Activated naive CD8-positive, alpha-beta T cell treated with anti-CD3 and anti-CD28 coated beads, Interleukin-2, amount 10 ng/mL, durations not matched to agents 7 days and 5 days (primary cell): Measurements from ENCODE around the gene KMT2A. TPM values are rescaled to one million over a fixed set of nuclear protein-coding genes. Genes with fewer than 3 reads are reported as not detected.
"Not testable (repeated sequence)": the region's sequence is repeated elsewhere in the genome, so short reads cannot be mapped to it uniquely, and the experiment has no call there.

ENCODE experiments used
- ATAC-seq: fragments of 150-1000 bp; cut with Tn5 transposase; one replicate; pipeline ENCODE4 v1.10.0; 2021; ENCODE audit warnings: low read depth, moderate library complexity
- POLR2A ChIA-PET: fragments of 350-600 bp; sonication (Branson Sonifier 250); formaldehyde crosslinking; loops from one replicate; lab custom pipeline; 2021; ENCODE audit warnings: antibody characterized with exemption; lab: Charles Lee
- DNase-seq: peaks from one replicate; pipeline ENCODE4 v3.0.0; 2021
- H3K27ac Mint-ChIP-seq: one replicate; pipeline ENCODE4 v1.8.0; 2022; ENCODE audit warnings: mild to moderate bottlenecking, mixed read lengths
- H3K27me3 Mint-ChIP-seq: one replicate; pipeline ENCODE4 v1.8.0; 2022; ENCODE audit warnings: mild to moderate bottlenecking, moderate library complexity, mixed read lengths
- H3K36me3 Mint-ChIP-seq: one replicate; pipeline ENCODE4 v1.8.0; 2021; ENCODE audit warnings: mild to moderate bottlenecking, mixed read lengths
- H3K4me1 Mint-ChIP-seq: one replicate; pipeline ENCODE4 v1.8.0; 2021; ENCODE audit warnings: mixed read lengths
- H3K4me3 Mint-ChIP-seq: one replicate; pipeline ENCODE4 v1.8.0; 2022; ENCODE audit warnings: mild to moderate bottlenecking, moderate library complexity, mixed read lengths
- H3K9me3 Mint-ChIP-seq: one replicate; pipeline ENCODE4 v1.8.0; 2021; ENCODE audit warnings: mixed read lengths
- total RNA-seq, 2 experiments: library from RNA; stranded (reverse); gene quantifications; one replicate each; pipeline ENCODE4 v1.2.3, GENCODE V29; 2021

The KMT2A gene
- total RNA-seq, 2 experiments from 2014 or later: 117 to 126 TPM

DNA sequence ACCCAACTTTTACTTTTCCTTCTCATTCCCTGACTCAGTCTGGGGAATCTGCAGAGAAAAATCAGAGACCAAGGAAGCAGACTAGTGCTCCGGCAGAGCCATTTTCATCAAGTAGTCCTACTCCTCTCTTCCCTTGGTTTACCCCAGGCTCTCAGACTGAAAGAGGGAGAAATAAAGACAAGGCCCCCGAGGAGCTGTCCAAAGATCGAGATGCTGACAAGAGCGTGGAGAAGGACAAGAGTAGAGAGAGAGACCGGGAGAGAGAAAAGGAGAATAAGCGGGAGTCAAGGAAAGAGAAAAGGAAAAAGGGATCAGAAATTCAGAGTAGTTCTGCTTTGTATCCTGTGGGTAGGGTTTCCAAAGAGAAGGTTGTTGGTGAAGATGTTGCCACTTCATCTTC, 37.2 kb downstream of the KMT2A start:
- DNase-seq: no peak
- Mint-ChIP-seq H3K27ac (peak overlapping the region; percentile 20), H3K4me1 (peaks cover 6% of the 10 kb centered on the region), H3K9me3 (no peaks in the 10 kb centered on the region), H3K36me3 (peaks cover 47% of the 10 kb centered on the region), H3K27me3 (no peaks in the 10 kb centered on the region), H3K4me3 (no peak overlapping the region)
- POLR2A ChIA-PET: no interaction called here
- ATAC-seq: no peak

DNA sequence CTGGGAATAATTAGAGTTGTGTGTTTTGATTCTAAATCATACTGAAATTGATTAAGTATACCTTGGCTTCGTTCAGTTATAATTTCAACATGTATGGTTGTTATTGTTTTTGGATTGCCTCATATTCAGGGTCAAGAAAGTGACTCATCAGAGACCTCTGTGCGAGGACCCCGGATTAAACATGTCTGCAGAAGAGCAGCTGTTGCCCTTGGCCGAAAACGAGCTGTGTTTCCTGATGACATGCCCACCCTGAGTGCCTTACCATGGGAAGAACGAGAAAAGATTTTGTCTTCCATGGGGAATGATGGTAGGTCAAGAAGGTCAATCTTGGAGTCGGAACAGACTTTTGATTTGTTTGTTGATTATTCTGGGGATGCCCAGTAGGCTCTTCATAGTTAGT, 40.4 kb downstream of the KMT2A start:
- H3K4me3 Mint-ChIP-seq: no peak overlapping the region

DNA sequence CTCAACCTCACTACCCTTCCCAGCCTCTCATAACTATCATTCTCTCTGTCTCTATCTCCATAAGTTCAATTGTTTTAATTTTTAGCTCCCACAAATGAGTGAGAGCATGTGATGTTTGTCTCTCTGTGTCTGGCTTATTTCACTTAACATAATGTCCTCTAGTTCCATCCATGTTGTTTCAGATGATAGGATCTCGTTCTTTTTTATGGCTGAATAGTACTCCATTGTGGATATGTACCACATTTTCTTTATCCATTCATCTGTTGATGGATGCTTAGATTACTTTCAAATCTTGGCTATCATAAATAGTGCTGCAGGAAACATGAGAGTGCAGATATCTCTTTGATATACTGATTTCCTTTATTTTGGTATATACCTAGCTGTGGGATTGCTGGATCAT, 44.9 kb downstream of the KMT2A start:
- H3K4me1 Mint-ChIP-seq, H3K27ac Mint-ChIP-seq, H3K27me3 Mint-ChIP-seq, POLR2A ChIA-PET, DNase-seq, ATAC-seq, H3K9me3 Mint-ChIP-seq, H3K4me3 Mint-ChIP-seq: not testable (repeated sequence)
- H3K36me3 Mint-ChIP-seq: peaks cover 49% of the 10 kb centered on the region

More for the DNA sequence above, 40.4 kb downstream of the KMT2A start:
- Mint-ChIP-seq H3K4me1 (peaks cover 2% of the 10 kb centered on the region), H3K36me3 (peaks cover 58% of the 10 kb centered on the region), H3K9me3 (no peaks in the 10 kb centered on the region), H3K27me3 (no peaks in the 10 kb centered on the region), H3K27ac (peak overlapping the region; percentile 44)
- ATAC-seq (no peak), DNase-seq (no peak)
- POLR2A ChIA-PET: no interaction called here

DNA sequence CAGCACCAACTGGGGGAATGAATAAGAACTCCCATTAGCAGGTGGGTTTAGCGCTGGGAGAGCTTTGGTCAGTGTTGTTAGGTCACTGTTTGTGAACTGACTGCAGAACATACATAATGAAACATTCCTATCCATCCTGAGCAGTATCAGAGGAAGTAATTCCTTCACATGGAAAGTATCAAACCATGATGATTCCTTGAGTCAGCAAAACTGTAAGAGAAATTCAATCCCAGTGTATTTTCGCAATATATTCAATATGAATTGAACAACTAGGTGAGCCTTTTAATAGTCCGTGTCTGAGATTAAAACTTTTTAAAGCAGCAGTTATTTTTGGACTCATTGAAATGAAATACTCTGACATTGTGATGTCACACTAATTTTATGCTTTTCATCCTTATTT, 48.1 kb downstream of the KMT2A start:
- DNase-seq: no peak
- ATAC-seq: no peak
- peaks cover 5% of the 10 kb centered on the region for H3K4me1 Mint-ChIP-seq
- H3K9me3 Mint-ChIP-seq: no peaks in the 10 kb centered on the region
- no peak overlapping the region for H3K4me3 Mint-ChIP-seq
- POLR2A ChIA-PET: no interaction called here
- H3K27ac Mint-ChIP-seq: no peak overlapping the region
- H3K27me3 Mint-ChIP-seq: no peaks in the 10 kb centered on the region
- H3K36me3 Mint-ChIP-seq: peaks cover 32% of the 10 kb centered on the region

DNA sequence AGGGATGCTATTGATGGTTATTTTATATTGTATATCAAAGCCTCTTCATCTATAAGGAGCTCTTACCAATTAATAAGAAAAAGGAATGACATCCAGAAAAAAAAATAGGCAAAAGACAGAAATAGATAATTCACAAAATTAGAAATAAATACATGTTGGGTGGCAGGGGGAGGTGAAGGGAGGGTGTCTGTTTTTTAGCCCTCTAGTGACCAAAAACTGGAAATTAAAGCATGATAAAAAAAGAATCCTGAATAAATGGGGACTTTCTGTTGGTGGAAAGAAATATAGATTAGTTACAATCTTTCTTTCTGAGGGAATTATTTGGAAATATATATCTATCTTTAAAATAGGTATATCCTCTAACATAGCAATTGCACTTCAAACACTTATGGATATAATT, 49.0 kb downstream of the KMT2A start:
- POLR2A ChIA-PET: no interaction called here
- DNase-seq: no peak
- ATAC-seq: no peak
- Mint-ChIP-seq H3K4me1 (peaks cover 5% of the 10 kb centered on the region), H3K9me3 (no peaks in the 10 kb centered on the region), H3K4me3 (no peak overlapping the region), H3K27ac (no peak overlapping the region), H3K27me3 (no peaks in the 10 kb centered on the region), H3K36me3 (peaks cover 25% of the 10 kb centered on the region)

DNA sequence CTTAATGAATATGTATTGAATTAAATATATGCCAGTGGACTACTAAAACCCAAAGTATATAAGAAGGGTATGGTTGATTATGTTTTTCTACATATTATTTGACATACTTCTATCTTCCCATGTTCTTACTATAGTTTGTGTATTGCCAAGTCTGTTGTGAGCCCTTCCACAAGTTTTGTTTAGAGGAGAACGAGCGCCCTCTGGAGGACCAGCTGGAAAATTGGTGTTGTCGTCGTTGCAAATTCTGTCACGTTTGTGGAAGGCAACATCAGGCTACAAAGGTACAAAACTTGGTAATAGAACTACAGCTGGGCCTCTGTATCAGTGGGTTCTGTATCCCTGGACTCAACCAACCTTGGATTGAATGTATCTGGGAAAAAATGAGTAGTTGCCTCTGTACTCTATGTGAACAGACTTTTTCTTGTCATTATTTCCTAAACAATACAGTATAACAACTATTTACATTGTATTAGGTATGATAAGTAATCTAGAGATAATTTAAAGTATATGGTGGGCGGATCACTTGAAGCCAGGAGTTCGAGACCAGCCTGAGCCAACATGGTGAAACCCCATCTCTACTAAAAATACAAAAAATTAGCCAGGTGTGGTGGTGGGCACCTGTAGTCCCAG, 52.3 kb downstream of the KMT2A start:
- DNase-seq: peak; percentile 74
- POLR2A ChIA-PET: interaction anchor here (0.7 kb wide), 2 partner anchors 85 to 342 kb away, joined by 3 read pairs; no protein-coding TSS in a partner anchor
- peak; percentile 72 for ATAC-seq
- H3K4me1 Mint-ChIP-seq: peaks cover 3% of the 10 kb centered on the region
- H3K36me3 Mint-ChIP-seq: peaks cover 21% of the 10 kb centered on the region
- no peaks in the 10 kb centered on the region for H3K9me3 Mint-ChIP-seq
- H3K27ac Mint-ChIP-seq: peak overlapping the region; percentile 0
- no peak overlapping the region for H3K4me3 Mint-ChIP-seq
- H3K27me3 Mint-ChIP-seq: no peaks in the 10 kb centered on the region

DNA sequence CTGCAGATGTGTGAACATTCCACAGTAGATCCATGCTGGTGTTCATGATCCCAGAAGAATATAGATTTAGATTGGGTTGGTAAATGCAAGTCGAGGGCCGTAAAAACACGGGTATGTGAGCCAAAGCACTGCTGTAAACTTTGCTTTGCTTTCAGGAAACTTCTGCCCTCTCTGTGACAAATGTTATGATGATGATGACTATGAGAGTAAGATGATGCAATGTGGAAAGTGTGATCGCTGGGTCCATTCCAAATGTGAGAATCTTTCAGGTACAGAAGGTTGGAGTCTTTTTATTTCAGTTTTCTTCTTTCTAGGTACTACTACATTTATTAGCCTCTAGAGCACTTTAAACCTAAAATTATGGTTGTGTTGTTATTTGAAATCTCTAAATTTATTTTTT, 54.7 kb downstream of the KMT2A start:
- H3K4me3 Mint-ChIP-seq: no peak overlapping the region
- DNase-seq: no peak
- peaks cover 3% of the 10 kb centered on the region for H3K4me1 Mint-ChIP-seq
- no peak overlapping the region for H3K27ac Mint-ChIP-seq
- POLR2A ChIA-PET: no interaction called here
- H3K27me3 Mint-ChIP-seq: no peaks in the 10 kb centered on the region
- H3K9me3 Mint-ChIP-seq: no peaks in the 10 kb centered on the region
- ATAC-seq: no peak
- peaks cover 24% of the 10 kb centered on the region for H3K36me3 Mint-ChIP-seq

DNA sequence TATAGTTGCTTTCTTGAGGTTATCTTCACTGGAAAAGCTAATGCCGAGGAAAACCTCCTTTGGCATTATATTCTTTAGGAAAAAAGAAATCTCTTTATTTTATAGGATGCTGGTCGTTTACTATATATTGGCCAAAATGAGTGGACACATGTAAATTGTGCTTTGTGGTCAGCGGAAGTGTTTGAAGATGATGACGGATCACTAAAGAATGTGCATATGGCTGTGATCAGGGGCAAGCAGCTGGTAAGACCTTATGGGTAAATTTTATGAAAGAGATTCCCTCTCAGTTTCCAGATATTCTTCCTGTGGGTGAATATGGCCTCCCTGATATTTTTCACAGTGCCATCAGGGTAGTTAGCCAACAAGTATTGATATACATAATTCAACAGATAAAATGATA, 61.5 kb downstream of the KMT2A start:
- H3K4me3 Mint-ChIP-seq: no peak overlapping the region
- no peak overlapping the region for H3K27ac Mint-ChIP-seq
- no peaks in the 10 kb centered on the region for H3K4me1 Mint-ChIP-seq
- no peaks in the 10 kb centered on the region for H3K9me3 Mint-ChIP-seq
- DNase-seq: no peak
- ATAC-seq: no peak
- no peaks in the 10 kb centered on the region for H3K27me3 Mint-ChIP-seq
- POLR2A ChIA-PET: no interaction called here
- H3K36me3 Mint-ChIP-seq: peaks cover 34% of the 10 kb centered on the region

DNA sequence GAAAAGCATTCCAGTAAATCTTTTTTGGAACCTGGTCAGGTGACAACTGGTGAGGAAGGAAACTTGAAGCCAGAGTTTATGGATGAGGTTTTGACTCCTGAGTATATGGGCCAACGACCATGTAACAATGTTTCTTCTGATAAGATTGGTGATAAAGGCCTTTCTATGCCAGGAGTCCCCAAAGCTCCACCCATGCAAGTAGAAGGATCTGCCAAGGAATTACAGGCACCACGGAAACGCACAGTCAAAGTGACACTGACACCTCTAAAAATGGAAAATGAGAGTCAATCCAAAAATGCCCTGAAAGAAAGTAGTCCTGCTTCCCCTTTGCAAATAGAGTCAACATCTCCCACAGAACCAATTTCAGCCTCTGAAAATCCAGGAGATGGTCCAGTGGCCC, 66.9 kb downstream of the KMT2A start:
- no peaks in the 10 kb centered on the region for H3K4me1 Mint-ChIP-seq
- POLR2A ChIA-PET: no interaction called here
- no peaks in the 10 kb centered on the region for H3K27me3 Mint-ChIP-seq
- DNase-seq: no peak
- no peak for ATAC-seq
- H3K9me3 Mint-ChIP-seq: no peaks in the 10 kb centered on the region
- no peak overlapping the region for H3K27ac Mint-ChIP-seq
- peaks cover 46% of the 10 kb centered on the region for H3K36me3 Mint-ChIP-seq
- H3K4me3 Mint-ChIP-seq: no peak overlapping the region

DNA sequence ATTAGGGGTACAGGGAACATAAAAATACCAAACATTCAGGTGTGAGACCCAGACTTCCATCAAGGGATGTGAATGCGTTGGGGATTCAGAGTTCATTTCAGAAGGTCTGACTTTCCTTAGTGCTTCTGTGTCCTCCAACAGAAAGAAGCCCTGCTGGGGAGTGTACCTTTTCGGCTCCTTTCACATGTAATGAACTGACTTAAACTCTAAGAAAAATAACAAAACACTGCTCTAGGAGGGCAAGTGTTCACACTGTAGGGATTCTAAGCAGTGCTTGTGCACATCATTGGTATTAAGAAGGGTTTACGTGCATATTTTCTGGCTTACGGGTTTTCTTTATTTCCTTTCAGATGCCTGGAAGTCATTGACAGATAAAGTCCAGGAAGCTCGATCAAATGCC, 75.3 kb downstream of the KMT2A start:
- Mint-ChIP-seq H3K4me1 (peaks cover 5% of the 10 kb centered on the region), H3K9me3 (no peaks in the 10 kb centered on the region), H3K27me3 (no peaks in the 10 kb centered on the region), H3K27ac (no peak overlapping the region), H3K4me3 (no peak overlapping the region), H3K36me3 (peaks cover 28% of the 10 kb centered on the region)
- DNase-seq: no peak
- no peak for ATAC-seq
- POLR2A ChIA-PET: no interaction called here

DNA sequence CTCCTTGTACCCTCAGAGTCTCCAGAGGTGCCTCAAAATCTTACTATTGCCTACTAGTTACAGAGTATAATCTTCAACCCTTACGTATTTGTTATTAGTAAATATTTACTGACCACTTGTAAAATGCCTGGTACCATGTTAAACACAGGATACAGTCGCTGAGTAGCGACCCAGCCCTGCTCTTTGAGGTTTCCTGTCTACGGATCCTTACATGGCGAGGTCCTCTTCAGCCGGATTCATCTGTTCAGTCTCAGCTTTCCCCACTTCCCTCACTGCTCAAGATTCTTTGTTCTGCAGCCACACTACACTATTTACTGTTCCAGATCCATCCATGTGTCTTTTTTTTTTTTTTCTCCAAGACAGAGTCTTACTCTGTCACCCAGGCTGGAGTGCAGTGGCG, 77.8 kb downstream of the KMT2A start:
- DNase-seq: no peak
- Mint-ChIP-seq H3K4me3 (no peak overlapping the region), H3K27me3 (no peaks in the 10 kb centered on the region), H3K36me3 (peaks cover 29% of the 10 kb centered on the region), H3K4me1 (peaks cover 5% of the 10 kb centered on the region), H3K27ac (peak overlapping the region; percentile 80), H3K9me3 (no peaks in the 10 kb centered on the region)
- peak; percentile 88 for ATAC-seq
- POLR2A ChIA-PET: no interaction called here

DNA sequence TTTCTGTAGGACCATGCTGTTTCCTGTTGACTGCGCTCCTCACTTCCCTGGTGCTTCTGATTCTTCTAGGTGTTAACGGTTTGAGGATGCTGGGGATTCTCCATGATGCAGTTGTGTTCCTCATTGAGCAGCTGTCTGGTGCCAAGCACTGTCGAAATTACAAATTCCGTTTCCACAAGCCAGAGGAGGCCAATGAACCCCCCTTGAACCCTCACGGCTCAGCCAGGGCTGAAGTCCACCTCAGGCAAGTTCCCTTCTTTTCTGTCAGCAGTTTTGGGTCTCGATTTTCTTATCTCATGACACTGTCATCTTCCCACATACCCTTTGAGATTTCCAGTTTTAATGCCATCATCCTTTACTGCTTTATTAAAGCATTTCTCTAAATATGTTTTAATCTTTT, 83.3 kb downstream of the KMT2A start:
- POLR2A ChIA-PET: no interaction called here
- DNase-seq: no peak
- no peak overlapping the region for H3K27ac Mint-ChIP-seq
- peaks cover 2% of the 10 kb centered on the region for H3K4me1 Mint-ChIP-seq
- H3K27me3 Mint-ChIP-seq: no peaks in the 10 kb centered on the region
- H3K9me3 Mint-ChIP-seq: no peaks in the 10 kb centered on the region
- H3K4me3 Mint-ChIP-seq: no peak overlapping the region
- ATAC-seq: no peak
- peaks cover 29% of the 10 kb centered on the region for H3K36me3 Mint-ChIP-seq

DNA sequence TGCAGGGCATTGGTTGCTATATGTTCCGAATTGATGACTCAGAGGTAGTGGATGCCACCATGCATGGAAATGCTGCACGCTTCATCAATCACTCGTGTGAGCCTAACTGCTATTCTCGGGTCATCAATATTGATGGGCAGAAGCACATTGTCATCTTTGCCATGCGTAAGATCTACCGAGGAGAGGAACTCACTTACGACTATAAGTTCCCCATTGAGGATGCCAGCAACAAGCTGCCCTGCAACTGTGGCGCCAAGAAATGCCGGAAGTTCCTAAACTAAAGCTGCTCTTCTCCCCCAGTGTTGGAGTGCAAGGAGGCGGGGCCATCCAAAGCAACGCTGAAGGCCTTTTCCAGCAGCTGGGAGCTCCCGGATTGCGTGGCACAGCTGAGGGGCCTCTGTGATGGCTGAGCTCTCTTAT, 85.6 kb downstream of the KMT2A start:
- H3K9me3 Mint-ChIP-seq: no peaks in the 10 kb centered on the region
- ATAC-seq: no peak
- peaks cover 2% of the 10 kb centered on the region for H3K4me1 Mint-ChIP-seq
- POLR2A ChIA-PET: no interaction called here
- H3K27ac Mint-ChIP-seq: no peak overlapping the region
- no peak for DNase-seq
- H3K36me3 Mint-ChIP-seq: peaks cover 21% of the 10 kb centered on the region
- H3K27me3 Mint-ChIP-seq: no peaks in the 10 kb centered on the region
- H3K4me3 Mint-ChIP-seq: no peak overlapping the region

DNA sequence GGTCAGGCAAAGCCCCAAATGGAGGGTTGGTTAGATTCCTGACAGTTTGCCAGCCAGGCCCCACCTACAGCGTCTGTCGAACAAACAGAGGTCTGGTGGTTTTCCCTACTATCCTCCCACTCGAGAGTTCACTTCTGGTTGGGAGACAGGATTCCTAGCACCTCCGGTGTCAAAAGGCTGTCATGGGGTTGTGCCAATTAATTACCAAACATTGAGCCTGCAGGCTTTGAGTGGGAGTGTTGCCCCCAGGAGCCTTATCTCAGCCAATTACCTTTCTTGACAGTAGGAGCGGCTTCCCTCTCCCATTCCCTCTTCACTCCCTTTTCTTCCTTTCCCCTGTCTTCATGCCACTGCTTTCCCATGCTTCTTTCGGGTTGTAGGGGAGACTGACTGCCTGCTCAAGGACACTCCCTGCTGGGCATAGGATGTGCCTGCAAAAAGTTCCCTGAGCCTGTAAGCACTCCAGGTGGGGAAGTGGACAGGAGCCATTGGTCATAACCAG, 86.3 kb downstream of the KMT2A start:
- ATAC-seq: no peak
- peak overlapping the region; percentile 2 for H3K27ac Mint-ChIP-seq
- H3K9me3 Mint-ChIP-seq: no peaks in the 10 kb centered on the region
- H3K4me3 Mint-ChIP-seq: no peak overlapping the region
- POLR2A ChIA-PET: interaction anchor here (0.6 kb wide), 1 partner anchor 33 kb away, joined by 3 read pairs; no protein-coding TSS in a partner anchor
- H3K4me1 Mint-ChIP-seq: peaks cover 3% of the 10 kb centered on the region
- H3K36me3 Mint-ChIP-seq: peaks cover 23% of the 10 kb centered on the region
- DNase-seq: no peak
- H3K27me3 Mint-ChIP-seq: no peaks in the 10 kb centered on the region
